Measurements from ENCODE around the gene HOXD10.

- TF ChIP-seq CTCF (IDR thresholded peaks at IDR 0.05): no peak
- no peak for TF ChIP-seq EP300 (IDR thresholded peaks at IDR 0.05)
- no peak for TF ChIP-seq POLR2A (IDR thresholded peaks at IDR 0.05)
- no peak for TF ChIP-seq POLR2AphosphoS5 (IDR thresholded peaks at IDR 0.05)
Measured at GRCh38 chr2:176088937-176089842, 27.4 kb upstream of the HOXD10 start.

Data from suprapubic skin (tissue), 4 donors.